ENCODE measurements around the gene POTEF.
"Not testable (repeated sequence)": the region's sequence is repeated elsewhere in the genome, so short reads cannot be mapped to it uniquely, and the experiment has no call there.

POTEF gene

GRCh38 chr2:130129120-130129829 is at the start of gene POTEF:
POTEF (minus strand) TSS chr2:130129222; CDS start chr2:130120515, 8,707 bp downstream.
- in situ Hi-C loops (cut with HindIII; ENCODE audit: low sequenced_read_pairs); H3K4me3 ChIP-seq (ENCODE audit: low read depth, low read length); DNase-seq (ENCODE audit: low read depth, low spot score): not testable (repeated sequence)

GRCh38 chr2:130174866-130175265 is 45.8 kb upstream of the POTEF start:
- DNase-seq (ENCODE audit: low read depth, low spot score); in situ Hi-C loops (cut with HindIII; ENCODE audit: low sequenced_read_pairs); H3K4me3 ChIP-seq (ENCODE audit: low read depth, low read length): not testable (repeated sequence)

GRCh38 chr2:130169896-130170295 is 40.9 kb upstream of the POTEF start:
- TF ChIP-seq CTCF (IDR thresholded peaks at IDR 0.05; ENCODE audit: low read depth, low read length): no peak
- in situ Hi-C loops (cut with HindIII; ENCODE audit: low sequenced_read_pairs): no loop called here
- no peak for DNase-seq (ENCODE audit: low read depth, low spot score)
- no peak overlapping the region for H3K4me3 ChIP-seq (ENCODE audit: low read depth, low read length)

- in situ Hi-C loops (cut with HindIII; ENCODE audit: low sequenced_read_pairs); H3K4me3 ChIP-seq (ENCODE audit: low read depth, low read length); DNase-seq (ENCODE audit: low read depth, low spot score): not testable (repeated sequence)
Observed at GRCh38 chr2:130169163-130169562, 40.1 kb upstream of the POTEF start.

- H3K4me3 ChIP-seq (ENCODE audit: low read depth, low read length); DNase-seq (ENCODE audit: low read depth, low spot score); in situ Hi-C loops (cut with HindIII; ENCODE audit: low sequenced_read_pairs): not testable (repeated sequence)
Observed at GRCh38 chr2:130166611-130167010, 37.6 kb upstream of the POTEF start.

GRCh38 chr2:130165293-130166016 is 36.4 kb upstream of the POTEF start:
- TF ChIP-seq CTCF (IDR thresholded peaks at IDR 0.05; ENCODE audit: low read depth, low read length): no peak
- in situ Hi-C loops (cut with HindIII; ENCODE audit: low sequenced_read_pairs): no loop called here
- DNase-seq (ENCODE audit: low read depth, low spot score): no peak
- no peak overlapping the region for H3K4me3 ChIP-seq (ENCODE audit: low read depth, low read length)

- DNase-seq (ENCODE audit: low read depth, low spot score): no peak
- TF ChIP-seq CTCF (IDR thresholded peaks at IDR 0.05; ENCODE audit: low read depth, low read length): no peak
- H3K4me3 ChIP-seq (ENCODE audit: low read depth, low read length): no peak overlapping the region
- in situ Hi-C loops (cut with HindIII; ENCODE audit: low sequenced_read_pairs): no loop called here
Observed at GRCh38 chr2:130162968-130163367, 33.9 kb upstream of the POTEF start.

GRCh38 chr2:130162486-130162885 is 33.5 kb upstream of the POTEF start:
- H3K4me3 ChIP-seq (ENCODE audit: low read depth, low read length); in situ Hi-C loops (cut with HindIII; ENCODE audit: low sequenced_read_pairs); DNase-seq (ENCODE audit: low read depth, low spot score): not testable (repeated sequence)

GRCh38 chr2:130160838-130161705 is 32.0 kb upstream of the POTEF start:
- H3K4me3 ChIP-seq (ENCODE audit: low read depth, low read length); in situ Hi-C loops (cut with HindIII; ENCODE audit: low sequenced_read_pairs); DNase-seq (ENCODE audit: low read depth, low spot score): not testable (repeated sequence)
